A204.1 (cell line): ENCODE results near the gene LRRFIP2.
"Not testable (repeated sequence)": the region's sequence is repeated elsewhere in the genome, so short reads cannot be mapped to it uniquely, and the experiment has no call there.

Experiments used
- FAIRE-seq: peaks from 2 replicates; lab custom pipeline; 2012; peaks lifted over from hg19 to GRCh38; lab: Jason Lieb, UNC

The LRRFIP2 gene

GRCh38 chr3:37058117-37058516, 116.3 kb downstream of the LRRFIP2 start:
- FAIRE-seq = no peak

GRCh38 chr3:37056826-37057225, 117.6 kb downstream of the LRRFIP2 start:
- FAIRE-seq = no peak

GRCh38 chr3:37055077-37055476, 119.3 kb downstream of the LRRFIP2 start:
- not testable (repeated sequence) for FAIRE-seq

- no peak for FAIRE-seq
Observed at GRCh38 chr3:37054370-37054769, 120.0 kb downstream of the LRRFIP2 start.

- no peak for FAIRE-seq
Observed at GRCh38 chr3:37053753-37054152, 120.6 kb downstream of the LRRFIP2 start.

GRCh38 chr3:37053337-37053736, 121.0 kb downstream of the LRRFIP2 start:
- FAIRE-seq = no peak

- FAIRE-seq = no peak
Observed at GRCh38 chr3:37052860-37053259, 121.5 kb downstream of the LRRFIP2 start.

- FAIRE-seq = no peak
Observed at GRCh38 chr3:37050282-37050681, 124.1 kb downstream of the LRRFIP2 start.

- FAIRE-seq = not testable (repeated sequence)
Observed at GRCh38 chr3:37042712-37043111, 131.7 kb downstream of the LRRFIP2 start.

- FAIRE-seq = no peak
Observed at GRCh38 chr3:37041546-37042195, 132.7 kb downstream of the LRRFIP2 start.

GRCh38 chr3:37040231-37040630, 134.2 kb downstream of the LRRFIP2 start:
- FAIRE-seq = no peak

- FAIRE-seq = no peak
Observed at GRCh38 chr3:37039161-37039846, 135.1 kb downstream of the LRRFIP2 start.

- FAIRE-seq = no peak
Observed at GRCh38 chr3:37037352-37037751, 137.0 kb downstream of the LRRFIP2 start.

GRCh38 chr3:37032961-37033360, 141.4 kb downstream of the LRRFIP2 start:
- no peak for FAIRE-seq

GRCh38 chr3:37031096-37031682, 143.2 kb downstream of the LRRFIP2 start:
- FAIRE-seq = no peak

- no peak for FAIRE-seq
Observed at GRCh38 chr3:37030588-37030987, 143.8 kb downstream of the LRRFIP2 start.

GRCh38 chr3:37029516-37030163, 144.7 kb downstream of the LRRFIP2 start:
- no peak for FAIRE-seq

GRCh38 chr3:37029111-37029510, 145.3 kb downstream of the LRRFIP2 start:
- no peak for FAIRE-seq

GRCh38 chr3:37028329-37028728, 146.1 kb downstream of the LRRFIP2 start:
- FAIRE-seq = no peak

GRCh38 chr3:37026851-37027250, 147.5 kb downstream of the LRRFIP2 start:
- no peak for FAIRE-seq

GRCh38 chr3:37025561-37026335, 148.6 kb downstream of the LRRFIP2 start:
- FAIRE-seq = no peak

- no peak for FAIRE-seq
Observed at GRCh38 chr3:37024820-37025405, 149.5 kb downstream of the LRRFIP2 start.
